NB4 (cell line): ENCODE results near the gene CNTLN.
A peak's percentile ranks its signal among the peaks of the same experiment; 100 is the strongest.

Experiments
- DNase-seq: peaks from one replicate; pipeline ENCODE4 v3.0.0; 2010; ENCODE audit warnings: low read depth
- H3K4me3 ChIP-seq: one replicate; pipeline ENCODE4 v1.5.1; 2011; ENCODE audit warnings: mild to moderate bottlenecking, low read depth, low read length, moderate library complexity
- CTCF ChIP-seq: IDR thresholded peaks from one replicate; pipeline ENCODE4 v1.5.1; 2012; ENCODE audit warnings: low read depth, low read length
- MAX ChIP-seq: IDR thresholded peaks from 2 replicates; pipeline ENCODE4 v1.6.1; 2011; ENCODE audit warnings: low read depth, low read length
- MYC ChIP-seq: IDR thresholded peaks from 2 replicates; pipeline ENCODE4 v1.6.1; 2011; ENCODE audit warnings: low read depth, low read length
- POLR2A ChIP-seq: IDR thresholded peaks from 2 replicates; pipeline ENCODE4 v1.6.1; 2011; ENCODE audit warnings: mild to moderate bottlenecking; ENCODE audit not compliant: insufficient read length; ENCODE audit errors: extremely low read depth

CNTLN gene

GRCh38 chr9:17476401-17476800, 341.6 kb downstream of the CNTLN start:
- DNase-seq: no peak
- TF ChIP-seq MAX (no peak), POLR2A (no peak), CTCF (no peak), MYC (no peak)
- H3K4me3 ChIP-seq: no peak overlapping the region

GRCh38 chr9:17477816-17478215, 343.0 kb downstream of the CNTLN start:
- TF ChIP-seq MYC: no peak
- no peak for TF ChIP-seq POLR2A
- no peak for DNase-seq
- no peak overlapping the region for H3K4me3 ChIP-seq

GRCh38 chr9:17480966-17481365, 346.1 kb downstream of the CNTLN start:
- no peak for DNase-seq
- H3K4me3 ChIP-seq: no peak overlapping the region
- TF ChIP-seq MAX (no peak), CTCF (no peak), MYC (no peak), POLR2A (no peak)

- TF ChIP-seq MAX (peak; percentile 58), MYC (no peak)
- H3K4me3 ChIP-seq: no peak overlapping the region
- peak; percentile 15 for DNase-seq
Measured at GRCh38 chr9:17481565-17481964, 346.7 kb downstream of the CNTLN start.

GRCh38 chr9:17484906-17485305, 350.1 kb downstream of the CNTLN start:
- no peak for TF ChIP-seq CTCF
- H3K4me3 ChIP-seq: no peak overlapping the region
- no peak for DNase-seq

GRCh38 chr9:17486396-17486795, 351.6 kb downstream of the CNTLN start:
- H3K4me3 ChIP-seq: no peak overlapping the region
- TF ChIP-seq MAX (no peak), MYC (no peak), CTCF (no peak), POLR2A (no peak)
- DNase-seq: no peak

- no peak overlapping the region for H3K4me3 ChIP-seq
- no peak for TF ChIP-seq CTCF
- DNase-seq: no peak
Measured at GRCh38 chr9:17487467-17487866, 352.6 kb downstream of the CNTLN start.
